Hair follicle dermal papilla cell (primary cell): ENCODE measurements around the gene ROGDI. TPM values are rescaled to one million over a fixed set of nuclear protein-coding genes. Genes with fewer than 3 reads are reported as not detected.

ENCODE experiments used
- small RNA-seq: library from RNA; depleted of rRNA; stranded (forward); fragments of <200 nt; gene quantifications from one replicate; pipeline ENCODE3, GENCODE V24; 2012
- total RNA-seq: library from RNA; depleted of rRNA; stranded (reverse); fragments of >200 nt; gene quantifications from 2 replicates; pipeline ENCODE4 v1.2.3, GENCODE V29; 2012

The ROGDI gene, protein sequence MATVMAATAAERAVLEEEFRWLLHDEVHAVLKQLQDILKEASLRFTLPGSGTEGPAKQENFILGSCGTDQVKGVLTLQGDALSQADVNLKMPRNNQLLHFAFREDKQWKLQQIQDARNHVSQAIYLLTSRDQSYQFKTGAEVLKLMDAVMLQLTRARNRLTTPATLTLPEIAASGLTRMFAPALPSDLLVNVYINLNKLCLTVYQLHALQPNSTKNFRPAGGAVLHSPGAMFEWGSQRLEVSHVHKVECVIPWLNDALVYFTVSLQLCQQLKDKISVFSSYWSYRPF
- 14.8 and 16.0 TPM in 2 replicates for total RNA-seq

GRCh38 chr16:4801962-4802658 lies at the start of gene ROGDI:
Gene ROGDI, minus strand, starts transcription at chr16:4802633. Its CDS starts 62 bp downstream, at chr16:4802571.

DNA sequence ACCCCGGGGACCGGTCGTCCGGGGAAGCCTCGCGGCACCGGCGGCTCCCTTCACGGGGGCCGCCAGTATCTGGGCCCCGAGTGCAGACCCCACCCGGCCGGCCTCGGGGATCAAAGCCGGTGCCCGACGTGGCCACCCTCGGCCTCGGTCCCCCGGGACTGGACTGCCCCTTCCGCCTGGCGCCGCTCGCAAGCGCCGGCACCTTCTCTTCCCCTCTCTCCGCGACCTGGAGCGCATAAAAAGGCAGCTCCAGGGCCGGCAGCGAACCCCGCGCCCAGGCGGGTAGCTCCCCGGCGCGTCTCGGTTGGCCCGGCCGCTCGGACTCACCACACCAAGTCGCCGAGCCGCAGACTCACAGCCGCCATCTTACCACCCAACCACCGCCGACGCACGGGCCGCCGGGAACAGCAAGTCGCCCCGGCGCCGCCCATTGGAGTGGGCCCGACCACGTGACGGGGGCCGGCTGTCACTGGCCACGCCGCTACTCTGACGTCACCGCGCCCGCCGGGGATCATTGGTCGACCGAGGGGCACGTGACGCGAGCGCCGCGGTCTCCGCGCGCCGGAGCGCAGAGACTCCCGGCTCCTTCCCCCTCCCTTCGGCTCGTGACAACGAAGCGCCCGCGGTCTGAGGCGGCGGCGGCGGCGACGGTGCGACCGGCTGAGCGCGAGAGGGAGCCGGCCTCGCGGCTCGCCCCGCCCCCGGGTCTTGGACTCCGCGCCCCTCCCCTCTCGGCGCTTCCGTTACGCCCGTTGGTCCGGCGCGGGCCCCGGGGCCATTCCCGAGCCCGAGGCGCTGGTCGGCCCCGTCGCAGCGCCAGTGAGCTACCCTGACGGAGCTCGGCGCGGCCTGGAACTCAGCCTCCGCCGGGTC lies 44.7 kb upstream of the ROGDI start, which contains the start of the genes GLYR1 and UBN1:
TSS of gene GLYR1 (minus strand) at position 388 of the 873 bp plus-strand sequence. CDS start at position 365, 23 bp downstream.
TSS of gene UBN1 (plus strand) at position 581 of the 873 bp plus-strand sequence. CDS start 5,437 bp downstream, outside the sequence.

GRCh38 chr16:4795181-4795827 lies 7.1 kb downstream of the ROGDI start, which contains the start of gene SMIM22:
Gene SMIM22, plus strand, starts transcription at chr16:4795369. Its CDS starts 366 bp downstream, at chr16:4795735.

DNA sequence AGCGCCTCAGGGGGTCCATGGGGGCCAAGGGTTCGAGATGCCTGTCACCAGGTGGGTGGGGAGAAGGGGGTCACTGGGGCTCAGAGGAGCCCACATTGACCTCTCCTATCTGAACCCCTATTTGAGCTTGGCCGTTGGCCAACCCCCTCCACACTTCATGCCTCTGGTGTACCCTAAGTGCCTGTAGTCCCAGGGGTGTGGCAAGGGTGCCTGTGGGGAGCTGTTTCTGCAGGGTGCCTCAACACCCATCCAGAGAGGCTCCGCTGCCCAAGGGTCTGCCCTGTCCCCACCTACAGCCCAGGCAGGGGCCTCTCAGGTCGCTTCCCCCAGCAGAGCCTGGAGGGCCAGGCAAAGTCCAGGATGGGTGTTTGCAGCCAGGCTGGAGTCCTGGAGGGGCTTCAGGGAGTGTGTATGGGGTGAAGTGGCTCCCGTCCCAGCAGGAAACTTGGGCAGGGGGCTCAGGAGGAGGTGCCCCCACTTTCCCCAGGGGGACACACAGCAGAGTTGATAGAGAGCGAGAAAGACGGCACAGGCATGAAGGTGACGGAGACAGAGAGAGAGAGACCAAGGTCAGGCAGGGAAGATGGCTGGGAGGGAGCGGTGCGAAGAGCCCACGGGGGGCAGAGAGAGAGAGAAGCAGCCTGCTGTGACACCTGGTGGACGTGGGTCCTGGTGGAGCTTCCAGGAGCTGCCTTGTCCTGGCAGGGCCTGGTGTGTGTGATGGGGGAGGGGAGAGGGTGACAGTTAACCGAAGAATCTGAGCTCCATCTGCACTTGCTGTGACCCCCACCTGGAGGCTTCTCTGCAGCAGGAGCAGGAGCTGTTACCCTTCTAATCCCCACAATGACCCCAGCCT lies 14.6 kb downstream of the ROGDI start, which contains the start of gene SEPTIN12:
TSS of gene SEPTIN12 (minus strand) at position 719 of the 856 bp plus-strand sequence. CDS start at position 19, 700 bp downstream.

GRCh38 chr16:4766875-4767628 lies 35.4 kb downstream of the ROGDI start, which contains the start of gene ZNF500:
Gene ZNF500, minus strand, starts transcription at chr16:4767162. Its CDS starts 1,184 bp downstream, at chr16:4765978.

Small RNA genes within 50 kb of the gene (small RNA-seq; reads per million reads assigned to genes)
- not detected for gene RF00017

Other genes with a start within 250 kb of the ROGDI start
- gene C16orf96, start 246.3 kb downstream of the ROGDI start, total RNA-seq: under 0.01 and 0.12 TPM in 2 replicates
- gene UBALD1, start 187.7 kb downstream of the ROGDI start, total RNA-seq: 8.5 and 13.6 TPM in 2 replicates
- gene MGRN1, start 177.8 kb downstream of the ROGDI start, total RNA-seq: 47.6 and 50.8 TPM in 2 replicates
- gene NUDT16L1, start 109.1 kb downstream of the ROGDI start, total RNA-seq: 13.8 and 15.6 TPM in 2 replicates
- 32.5 and 36.5 TPM in 2 replicates for gene ANKS3, start 68.4 kb downstream of the ROGDI start, total RNA-seq
- gene DNAAF8, start 68.1 kb downstream of the ROGDI start, total RNA-seq: 1.6 and 3.3 TPM in 2 replicates
- 16.4 and 16.8 TPM in 2 replicates for gene ZNF500, start 35.5 kb downstream of the ROGDI start, total RNA-seq
- gene SEPTIN12, start 14.3 kb downstream of the ROGDI start, total RNA-seq: not detected in 2 replicates
- not detected in 2 replicates for gene SMIM22, start 7.3 kb downstream of the ROGDI start, total RNA-seq
- 43.4 and 55.3 TPM in 2 replicates for gene GLYR1, start 44.7 kb upstream of the ROGDI start, total RNA-seq
- gene UBN1, start 44.8 kb upstream of the ROGDI start, total RNA-seq: 29.0 and 34.4 TPM in 2 replicates
- 40.3 and 41.9 TPM in 2 replicates for gene PPL, start 134.5 kb upstream of the ROGDI start, total RNA-seq
- 0.12 and 0.32 TPM in 2 replicates for gene SEC14L5, start 155.7 kb upstream of the ROGDI start, total RNA-seq
- gene NAGPA, start 231.3 kb upstream of the ROGDI start, total RNA-seq: 20.4 and 25.6 TPM in 2 replicates